Esophagus muscularis mucosa (tissue), 4 donors: ENCODE measurements around the gene ESAM.

Source experiments
- EP300 ChIP-seq: sonication (generic); formaldehyde crosslinking; IDR thresholded peaks from one replicate; pipeline ENCODE4 v1.6.1; 2017; ENCODE audit warnings: antibody characterized with exemption
- POLR2A ChIP-seq: fragments of 450-650 bp; IDR thresholded peaks from one replicate; pipeline ENCODE4 v1.6.1; 2017; ENCODE audit warnings: antibody characterized with exemption, moderate library complexity, mild to moderate bottlenecking, low read depth
- TF ChIP-seq, protein P1 (sequence below), 3 experiments: fragments of 200-600 bp in 2 of 3; fragments of 450-650 bp in 1 of 3; sonication (generic) in 2 of 3; IDR thresholded peaks; one replicate each; pipeline ENCODE4 v1.5.1; 2017 to 2019; ENCODE audit warnings: antibody characterized with exemption in 3 of 3, mild to moderate bottlenecking in 2 of 3, moderate library complexity in 1 of 3

DNA sequence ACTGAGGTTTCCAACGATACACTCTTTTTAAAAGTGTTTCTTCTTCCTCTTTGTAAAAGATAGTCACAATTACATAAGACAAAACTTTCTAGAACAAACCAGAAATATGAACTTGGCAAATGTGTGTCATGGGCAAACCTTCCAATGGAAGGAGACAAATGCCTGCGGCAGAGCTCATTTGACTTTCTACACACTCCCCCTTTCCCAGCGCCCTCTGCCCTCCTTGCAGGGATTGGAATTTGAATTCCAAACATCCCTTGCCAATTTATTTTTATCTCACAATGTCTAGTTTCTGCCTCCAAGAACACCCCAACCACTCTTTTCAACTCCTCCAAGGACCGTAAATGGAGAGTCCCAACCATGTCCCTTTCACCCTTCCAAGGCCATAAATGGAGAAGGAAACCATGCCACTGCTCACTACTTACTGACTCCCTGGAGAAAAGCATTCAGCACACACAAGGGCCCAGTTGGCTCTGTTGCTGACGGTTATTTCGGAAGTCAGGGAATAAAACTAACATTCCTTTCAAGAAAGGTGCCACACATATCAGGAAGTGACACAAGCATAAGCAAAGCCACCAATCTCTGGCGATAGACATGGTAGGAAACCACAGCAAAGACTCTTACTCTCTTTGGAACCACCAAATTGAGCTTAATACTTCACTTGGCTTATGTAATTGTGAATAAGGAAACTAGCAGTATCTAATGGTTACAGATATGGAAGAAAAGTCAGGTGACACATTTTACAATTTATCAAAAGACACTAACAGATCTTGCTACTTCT lies 15.0 kb upstream of the ESAM start:
- TF ChIP-seq, protein P1, sequence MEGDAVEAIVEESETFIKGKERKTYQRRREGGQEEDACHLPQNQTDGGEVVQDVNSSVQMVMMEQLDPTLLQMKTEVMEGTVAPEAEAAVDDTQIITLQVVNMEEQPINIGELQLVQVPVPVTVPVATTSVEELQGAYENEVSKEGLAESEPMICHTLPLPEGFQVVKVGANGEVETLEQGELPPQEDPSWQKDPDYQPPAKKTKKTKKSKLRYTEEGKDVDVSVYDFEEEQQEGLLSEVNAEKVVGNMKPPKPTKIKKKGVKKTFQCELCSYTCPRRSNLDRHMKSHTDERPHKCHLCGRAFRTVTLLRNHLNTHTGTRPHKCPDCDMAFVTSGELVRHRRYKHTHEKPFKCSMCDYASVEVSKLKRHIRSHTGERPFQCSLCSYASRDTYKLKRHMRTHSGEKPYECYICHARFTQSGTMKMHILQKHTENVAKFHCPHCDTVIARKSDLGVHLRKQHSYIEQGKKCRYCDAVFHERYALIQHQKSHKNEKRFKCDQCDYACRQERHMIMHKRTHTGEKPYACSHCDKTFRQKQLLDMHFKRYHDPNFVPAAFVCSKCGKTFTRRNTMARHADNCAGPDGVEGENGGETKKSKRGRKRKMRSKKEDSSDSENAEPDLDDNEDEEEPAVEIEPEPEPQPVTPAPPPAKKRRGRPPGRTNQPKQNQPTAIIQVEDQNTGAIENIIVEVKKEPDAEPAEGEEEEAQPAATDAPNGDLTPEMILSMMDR (IDR thresholded peaks at IDR 0.05): no peak
- TF ChIP-seq POLR2A: no peak
- TF ChIP-seq EP300: no peak
